Measurements from ENCODE around the gene CTSF.
A peak's percentile ranks its signal among the peaks of the same experiment; 100 is the strongest.
"Not testable (repeated sequence)": the region's sequence is repeated elsewhere in the genome, so short reads cannot be mapped to it uniquely, and the experiment has no call there.

CTSF gene

GRCh38 chr11:66598993-66599392 lies 30.6 kb upstream of the CTSF start:
- H3K4me3 Mint-ChIP-seq = no peak overlapping the region
- H3K27ac Mint-ChIP-seq = no peak overlapping the region
- ATAC-seq (replicated peaks) (no peak), DNase-seq (no peak)
- H3K36me3 Mint-ChIP-seq = peaks cover 22% of the 10 kb centered on the region in 2 donors
- no peaks in the 10 kb centered on the region for H3K9me3 Mint-ChIP-seq
- H3K27me3 Mint-ChIP-seq = no peaks in the 10 kb centered on the region
- H3K4me1 Mint-ChIP-seq = peaks cover 23 to 49% of the 10 kb centered on the region in 2 donors

- H3K4me1 Mint-ChIP-seq = peaks cover 32 to 50% of the 10 kb centered on the region in 2 donors
Observed at GRCh38 chr11:66595245-66595904, 27.0 kb upstream of the CTSF start.

GRCh38 chr11:66593650-66594049 lies 25.2 kb upstream of the CTSF start:
- Mint-ChIP-seq H3K4me3 (peak overlapping the region; percentile 98 to 100), H3K36me3 (peaks cover 3% of the 10 kb centered on the region in 2 donors), H3K4me1 (peaks cover 29 to 44% of the 10 kb centered on the region in 2 donors), H3K9me3 (no peaks in the 10 kb centered on the region), H3K27ac (peak overlapping the region; percentile 99), H3K27me3 (no peaks in the 10 kb centered on the region)
- DNase-seq = no peak
- ATAC-seq (replicated peaks) = no peak

More at GRCh38 chr11:66595245-66595904, 27.0 kb upstream of the CTSF start:
- Mint-ChIP-seq H3K4me3 (peak overlapping the region; percentile 69 to 72), H3K27ac (peak overlapping the region; percentile 63), H3K36me3 (peaks cover 10 to 11% of the 10 kb centered on the region in 2 donors), H3K27me3 (no peaks in the 10 kb centered on the region), H3K9me3 (no peaks in the 10 kb centered on the region)
- ATAC-seq (replicated peaks) (peak in 1 of 2 donors; percentile 15), DNase-seq (peak; percentile 7)

- Mint-ChIP-seq H3K27ac (peak overlapping the region; percentile 99), H3K9me3 (no peaks in the 10 kb centered on the region), H3K4me3 (peak overlapping the region; percentile 98 to 100), H3K4me1 (peaks cover 29 to 44% of the 10 kb centered on the region in 2 donors), H3K27me3 (no peaks in the 10 kb centered on the region), H3K36me3 (peaks cover 3% of the 10 kb centered on the region in 2 donors)
- DNase-seq = no peak
- ATAC-seq (replicated peaks) = peak; percentile 13 to 14
Observed at GRCh38 chr11:66593303-66593635, 24.9 kb upstream of the CTSF start.

GRCh38 chr11:66592457-66593302 lies 24.3 kb upstream of the CTSF start, which contains the start of the genes CCDC87 and CCS:
CCDC87 (minus strand) TSS chr11:66593063; CDS start chr11:66593015, 48 bp downstream.
CCS (plus strand) TSS chr11:66593185; CDS start chr11:66593262, 77 bp downstream.
- peaks cover 3% of the 10 kb centered on the region in 2 donors for H3K36me3 Mint-ChIP-seq
- no peaks in the 10 kb centered on the region for H3K9me3 Mint-ChIP-seq
- ATAC-seq (replicated peaks) = peak; percentile 96 to 97
- H3K4me1 Mint-ChIP-seq = peaks cover 28 to 44% of the 10 kb centered on the region in 2 donors
- H3K27ac Mint-ChIP-seq = peak within 1 kb of the TSS; percentile 99
- DNase-seq = peak; percentile 93
- no peaks in the 10 kb centered on the region for H3K27me3 Mint-ChIP-seq
- H3K4me3 Mint-ChIP-seq = peak within 1 kb of the TSS; percentile 98 to 100

GRCh38 chr11:66591175-66591574 lies 22.8 kb upstream of the CTSF start:
- no peaks in the 10 kb centered on the region for H3K27me3 Mint-ChIP-seq
- no peak overlapping the region for H3K4me3 Mint-ChIP-seq
- H3K9me3 Mint-ChIP-seq = no peaks in the 10 kb centered on the region
- H3K4me1 Mint-ChIP-seq = peaks cover 26 to 38% of the 10 kb centered on the region in 2 donors
- no peak overlapping the region for H3K27ac Mint-ChIP-seq
- peaks cover 3% of the 10 kb centered on the region in 2 donors for H3K36me3 Mint-ChIP-seq
- no peak for DNase-seq
- no peak for ATAC-seq (replicated peaks)

- ATAC-seq (replicated peaks) = no peak
- peaks cover 18 to 27% of the 10 kb centered on the region in 2 donors for H3K4me1 Mint-ChIP-seq
- H3K9me3 Mint-ChIP-seq = no peaks in the 10 kb centered on the region
- H3K27me3 Mint-ChIP-seq = no peaks in the 10 kb centered on the region
- no peak overlapping the region for H3K27ac Mint-ChIP-seq
- H3K4me3 Mint-ChIP-seq = no peak overlapping the region
- peaks cover 3% of the 10 kb centered on the region in 2 donors for H3K36me3 Mint-ChIP-seq
- DNase-seq = no peak
Observed at GRCh38 chr11:66589996-66590675, 21.7 kb upstream of the CTSF start.

- DNase-seq; H3K27ac Mint-ChIP-seq; H3K4me3 Mint-ChIP-seq; H3K27me3 Mint-ChIP-seq; H3K36me3 Mint-ChIP-seq; H3K9me3 Mint-ChIP-seq; ATAC-seq (replicated peaks): not testable (repeated sequence)
- H3K4me1 Mint-ChIP-seq = peaks cover 12 to 19% of the 10 kb centered on the region in 2 donors
Observed at GRCh38 chr11:66589315-66589714, 20.9 kb upstream of the CTSF start.

- ATAC-seq (replicated peaks) = no peak
- no peak for DNase-seq
- H3K4me1 Mint-ChIP-seq = peaks cover 2% of the 10 kb centered on the region in 2 donors
- no peak overlapping the region for H3K27ac Mint-ChIP-seq
- no peaks in the 10 kb centered on the region for H3K36me3 Mint-ChIP-seq
- H3K4me3 Mint-ChIP-seq = no peak overlapping the region
- H3K9me3 Mint-ChIP-seq = peaks cover 6 to 8% of the 10 kb centered on the region in 2 donors
- H3K27me3 Mint-ChIP-seq = no peaks in the 10 kb centered on the region
Observed at GRCh38 chr11:66586136-66586535, 17.7 kb upstream of the CTSF start.

- not testable (repeated sequence) for H3K4me3 Mint-ChIP-seq; H3K4me1 Mint-ChIP-seq; H3K27ac Mint-ChIP-seq; DNase-seq; H3K36me3 Mint-ChIP-seq; H3K9me3 Mint-ChIP-seq; ATAC-seq (replicated peaks); H3K27me3 Mint-ChIP-seq
Observed at GRCh38 chr11:66585447-66585846, 17.0 kb upstream of the CTSF start.

GRCh38 chr11:66582565-66583147 lies 14.2 kb upstream of the CTSF start:
- not testable (repeated sequence) for ATAC-seq (replicated peaks); H3K27me3 Mint-ChIP-seq; H3K36me3 Mint-ChIP-seq; H3K4me3 Mint-ChIP-seq; H3K27ac Mint-ChIP-seq; DNase-seq; H3K9me3 Mint-ChIP-seq
- H3K4me1 Mint-ChIP-seq = peaks cover 12 to 15% of the 10 kb centered on the region in 2 donors

- peaks cover 12 to 15% of the 10 kb centered on the region in 2 donors for H3K4me1 Mint-ChIP-seq
- peaks cover 4% of the 10 kb centered on the region in 2 donors for H3K27me3 Mint-ChIP-seq
- H3K4me3 Mint-ChIP-seq = no peak overlapping the region
- ATAC-seq (replicated peaks) (no peak), DNase-seq (no peak)
- H3K27ac Mint-ChIP-seq = no peak overlapping the region
- H3K36me3 Mint-ChIP-seq = no peaks in the 10 kb centered on the region
- peaks cover 6 to 8% of the 10 kb centered on the region in 2 donors for H3K9me3 Mint-ChIP-seq
Observed at GRCh38 chr11:66581261-66581660, 12.9 kb upstream of the CTSF start.

GRCh38 chr11:66580803-66581202 lies 12.4 kb upstream of the CTSF start:
- DNase-seq (no peak), ATAC-seq (replicated peaks) (no peak)
- H3K27ac Mint-ChIP-seq = no peak overlapping the region

More at GRCh38 chr11:66580803-66581202, 12.4 kb upstream of the CTSF start:
- Mint-ChIP-seq H3K27me3 (peaks cover 6% of the 10 kb centered on the region in 2 donors), H3K4me1 (peaks cover 12 to 15% of the 10 kb centered on the region in 2 donors), H3K4me3 (no peak overlapping the region), H3K9me3 (peaks cover 6 to 8% of the 10 kb centered on the region in 2 donors), H3K36me3 (no peaks in the 10 kb centered on the region)

Measured in stimulated activated naive B cell treated with anti-CD40 and anti-IgM and Interleukin-4, amounts not matched to agents 10 μg/mL and 1 μg/mL and 100 μg/mL, for 72 hours (primary cell).